Smooth muscle cell (in vitro differentiated cells): ENCODE measurements around the gene DNAH17. TPM values are rescaled to one million over a fixed set of nuclear protein-coding genes. Genes with fewer than 3 reads are reported as not detected.
A peak's percentile ranks its signal among the peaks of the same experiment; 100 is the strongest.

Experiments
- DNase-seq: peaks from one replicate; lab custom pipeline; 2025; ENCODE audit not compliant: unreplicated experiment; lab: John Stamatoyannopoulos, UW
- H2AFZ ChIP-seq: fragments of 200-600 bp; sonication (generic); 2 replicates; pipeline ENCODE4 v1.6.0; 2016; ENCODE audit warnings: antibody characterized with exemption, low read depth, mild to moderate bottlenecking
- H3F3A ChIP-seq: fragments of 200-600 bp; sonication (generic); 2 replicates; pipeline ENCODE4 v1.6.0; 2017; ENCODE audit warnings: antibody characterized with exemption, low read depth
- H3K27ac ChIP-seq: fragments of 200-600 bp; sonication (generic); 2 replicates; pipeline ENCODE4 v1.5.1; 2016; ENCODE audit warnings: low read depth, mild to moderate bottlenecking
- H3K27me3 ChIP-seq: fragments of 200-600 bp; sonication (generic); 2 replicates; pipeline ENCODE4 v1.6.1; 2016; ENCODE audit warnings: low read depth, mild to moderate bottlenecking
- H3K36me3 ChIP-seq: fragments of 200-600 bp; sonication (generic); 2 replicates; pipeline ENCODE4 v1.5.1; 2016; ENCODE audit warnings: low read depth
- H3K4me1 ChIP-seq: fragments of 200-600 bp; sonication (generic); 2 replicates; pipeline ENCODE4 v1.5.1; 2016; ENCODE audit warnings: low read depth
- H3K4me2 ChIP-seq: fragments of 200-600 bp; sonication (generic); 2 replicates; pipeline ENCODE4 v1.6.0; 2016; ENCODE audit warnings: mild to moderate bottlenecking
- H3K4me3 ChIP-seq: fragments of 200-600 bp; sonication (generic); 2 replicates; pipeline ENCODE4 v1.5.1; 2016; ENCODE audit warnings: mild to moderate bottlenecking
- H3K79me2 ChIP-seq: fragments of 200-600 bp; sonication (generic); 2 replicates; pipeline ENCODE4 v1.6.0; 2016; ENCODE audit warnings: low read depth, mild to moderate bottlenecking
- H3K9ac ChIP-seq: fragments of 200-600 bp; sonication (generic); 2 replicates; pipeline ENCODE4 v1.6.0; 2016; ENCODE audit warnings: low read depth
- H3K9me3 ChIP-seq: fragments of 200-600 bp; sonication (generic); replicated peaks from 2 replicates; pipeline ENCODE4 v1.5.1; 2016; ENCODE audit warnings: low read depth
- H4K20me1 ChIP-seq: fragments of 200-600 bp; sonication (generic); 2 replicates; pipeline ENCODE4 v1.6.0; 2016; ENCODE audit warnings: low read depth
- CTCF ChIP-seq: fragments of 200-600 bp; sonication (generic); IDR thresholded peaks from 2 replicates; pipeline ENCODE4 v1.5.1; 2017; ENCODE audit warnings: borderline replicate concordance, mild to moderate bottlenecking, antibody characterized with exemption; ENCODE audit not compliant: insufficient read depth, poor library complexity, severe bottlenecking
- WGBS: methylation state at CpG from one replicate; pipeline ENCODE4 v1.1.7; 2016; ENCODE audit warnings: low lambda C conversion rate; 5-methylcytosine and 5-hydroxymethylcytosine counted together
- polyA plus RNA-seq: library from polyadenylated mRNA; unstranded; fragments of >200 nt; fragmentation: Nextera tagmentation; extraction: Ambion mirVana; gene quantifications from 2 replicates; pipeline ENCODE4 v1.2.1, GENCODE V29; 2016
- total RNA-seq: library from RNA; depleted of rRNA; stranded (reverse); fragments of >200 nt; gene quantifications from 2 replicates; pipeline ENCODE4 v1.2.3, GENCODE V29; 2014

The DNAH17 gene
- total and polyA plus RNA-seq, 2 experiments from 2014 or later, result 0.18 to 0.98 TPM

GRCh38 chr17:78390241-78391050, 186.8 kb downstream of the DNAH17 start:
- 19% methylated on average over 15 of the region's 15 CpGs for WGBS
- no peak for TF ChIP-seq CTCF
- H3F3A ChIP-seq, result peaks cover 27% of the 10 kb centered on the region
- no peaks in the 10 kb centered on the region for H3K27me3 ChIP-seq
- no peak overlapping the region for H2AFZ ChIP-seq
- H3K4me3 ChIP-seq, result no peak overlapping the region
- H3K4me1 ChIP-seq, result peaks cover 16% of the 10 kb centered on the region
- H3K9ac ChIP-seq, result peak overlapping the region; percentile 62
- peak; percentile 19 for DNase-seq
- peak overlapping the region; percentile 68 for H3K4me2 ChIP-seq
- peaks cover 32% of the 10 kb centered on the region for H4K20me1 ChIP-seq
- peak overlapping the region; percentile 94 for H3K27ac ChIP-seq
- H3K79me2 ChIP-seq, result peaks cover 66% of the 10 kb centered on the region
- H3K36me3 ChIP-seq, result no peaks in the 10 kb centered on the region
- no peaks in the 10 kb centered on the region for H3K9me3 ChIP-seq

GRCh38 chr17:78387977-78388941, 188.9 kb downstream of the DNAH17 start:
- peaks cover 31% of the 10 kb centered on the region for H3K4me1 ChIP-seq
- peaks cover 30% of the 10 kb centered on the region for H4K20me1 ChIP-seq
- H3K9me3 ChIP-seq, result no peaks in the 10 kb centered on the region
- H3K79me2 ChIP-seq, result peaks cover 69% of the 10 kb centered on the region
- no peak for DNase-seq
- WGBS, result 80% methylated on average over 10 of the region's 10 CpGs
- peak overlapping the region; percentile 30 for H3K27ac ChIP-seq
- H2AFZ ChIP-seq, result no peak overlapping the region
- H3K4me2 ChIP-seq, result no peak overlapping the region
- TF ChIP-seq CTCF, result no peak
- no peaks in the 10 kb centered on the region for H3K36me3 ChIP-seq
- peaks cover 36% of the 10 kb centered on the region for H3F3A ChIP-seq
- no peaks in the 10 kb centered on the region for H3K27me3 ChIP-seq
- H3K9ac ChIP-seq, result no peak overlapping the region
- no peak overlapping the region for H3K4me3 ChIP-seq

DNA sequence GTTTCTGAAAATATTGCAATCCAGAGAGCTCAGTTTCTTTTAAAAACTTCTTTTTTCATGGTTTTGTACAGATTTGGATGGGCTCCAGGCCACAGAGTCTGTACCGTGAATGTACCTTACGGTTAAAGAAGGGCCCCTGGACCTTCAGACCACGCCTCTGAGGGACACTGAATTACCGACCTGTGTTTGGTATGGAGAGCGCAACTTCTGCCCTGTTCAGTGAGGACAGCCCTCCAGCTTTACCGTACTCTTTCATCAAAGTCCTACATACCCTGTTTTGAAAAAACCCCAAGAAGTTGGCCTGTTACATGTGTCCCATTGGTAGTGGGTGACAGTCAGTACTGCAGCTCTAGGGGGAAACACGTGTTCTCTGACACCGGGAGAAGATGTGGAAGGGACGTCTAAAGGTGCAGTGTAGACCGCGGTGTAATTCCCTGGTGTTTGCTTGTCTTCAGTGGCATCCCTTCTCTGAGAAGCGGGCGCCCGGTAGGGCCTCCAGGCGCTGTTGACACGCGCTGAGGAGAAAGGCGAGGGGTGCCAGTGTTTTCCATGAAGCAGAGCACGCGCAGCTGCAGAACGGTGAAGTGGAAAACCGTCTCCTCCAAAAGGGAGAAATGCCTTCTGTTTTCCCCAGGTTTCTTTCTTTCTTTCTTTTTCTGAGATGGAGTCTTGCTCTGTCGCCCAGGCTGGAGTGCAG, 192.6 kb downstream of the DNAH17 start:
- Histone ChIP-seq H3K4me3 (no peak overlapping the region), H3K9ac (peak overlapping the region; percentile 26), H3K4me1 (peaks cover 36% of the 10 kb centered on the region)

More for the DNA sequence above, 192.6 kb downstream of the DNAH17 start:
- peaks cover 47% of the 10 kb centered on the region for H4K20me1 ChIP-seq
- H3F3A ChIP-seq, result peaks cover 52% of the 10 kb centered on the region
- H3K27me3 ChIP-seq, result no peaks in the 10 kb centered on the region
- DNase-seq, result no peak
- H3K9me3 ChIP-seq, result no peaks in the 10 kb centered on the region
- H3K79me2 ChIP-seq, result peaks cover 96% of the 10 kb centered on the region
- H3K36me3 ChIP-seq, result no peaks in the 10 kb centered on the region
- TF ChIP-seq CTCF, result no peak
- no peak overlapping the region for H2AFZ ChIP-seq
- peak overlapping the region; percentile 84 for H3K27ac ChIP-seq
- WGBS, result 93% methylated on average over 23 of the region's 23 CpGs
- peak overlapping the region; percentile 68 for H3K4me2 ChIP-seq
